OCI-M1 (cell line): ENCODE data around the gene CTDSPL.
"Not testable (repeated sequence)": the region's sequence is repeated elsewhere in the genome, so short reads cannot be mapped to it uniquely, and the experiment has no call there.

Experiments used
- DNase-seq: peaks from one replicate; lab custom pipeline; 2025; lab: John Stamatoyannopoulos, UW

CTDSPL gene

DNA sequence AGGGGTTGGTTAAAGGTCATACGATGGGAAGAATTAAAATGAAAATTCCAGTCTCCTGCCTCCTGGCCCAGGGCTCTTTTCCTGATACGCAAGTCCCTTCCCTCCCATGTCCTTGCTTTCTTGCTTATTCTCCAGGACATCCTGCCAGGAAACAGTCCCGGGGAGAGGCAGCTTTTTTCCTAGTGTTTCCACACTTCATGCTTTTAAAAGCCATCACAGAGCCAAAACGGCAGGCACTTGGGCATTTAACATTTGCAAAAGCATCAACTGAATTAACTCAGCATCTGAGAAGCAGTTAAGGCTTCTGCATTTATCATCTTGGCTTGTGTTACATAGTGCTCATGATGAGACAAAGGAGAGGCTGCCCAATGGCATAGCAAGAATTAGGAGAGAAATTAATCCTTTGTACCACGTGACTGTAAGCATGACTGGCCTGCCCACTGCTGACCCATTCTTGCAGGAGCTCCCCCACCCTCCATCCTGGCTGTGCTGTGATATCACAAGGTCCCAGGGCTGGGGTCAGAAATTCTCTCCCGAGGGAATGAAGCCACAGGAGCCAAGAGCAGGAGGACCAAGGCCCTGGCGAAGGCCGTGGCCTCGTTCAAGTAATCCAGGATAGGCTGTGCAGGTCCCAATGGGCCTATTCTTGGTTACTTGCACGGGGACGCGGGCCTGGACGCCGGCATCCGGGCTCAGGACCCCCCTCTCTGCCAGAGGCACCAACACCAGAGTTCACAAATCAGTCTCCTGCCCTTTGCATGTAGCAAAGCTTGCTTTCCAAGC lies 107.3 kb downstream of the CTDSPL start:
- DNase-seq, result no peak

- DNase-seq, result no peak
These were observed 108.0 kb downstream of the CTDSPL start for GRCh38 chr3:37969596-37970100.

- no peak for DNase-seq
These were observed 109.1 kb downstream of the CTDSPL start for GRCh38 chr3:37970802-37971201.

DNA sequence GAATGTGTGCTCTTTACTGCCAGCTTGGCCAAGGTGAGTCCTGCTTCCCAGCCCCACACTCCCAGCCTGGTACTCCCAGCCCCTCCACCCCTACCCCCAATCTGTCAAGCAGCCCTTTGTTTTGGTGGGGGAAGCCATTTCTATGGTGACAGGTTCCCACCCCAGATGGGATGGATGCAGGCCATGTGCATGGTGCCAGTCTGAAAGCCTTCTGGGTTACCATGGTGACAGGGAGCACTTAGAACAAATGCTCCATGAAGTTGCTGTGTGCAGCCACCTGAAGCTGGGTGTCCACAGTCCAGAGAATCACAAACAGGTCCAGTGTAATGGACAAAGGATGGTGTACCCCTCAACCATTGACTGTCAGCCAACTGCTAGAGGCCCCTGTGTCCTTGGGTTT lies 109.8 kb downstream of the CTDSPL start:
- no peak for DNase-seq

- not testable (repeated sequence) for DNase-seq
These were observed 110.4 kb downstream of the CTDSPL start for GRCh38 chr3:37972056-37972455.

DNA sequence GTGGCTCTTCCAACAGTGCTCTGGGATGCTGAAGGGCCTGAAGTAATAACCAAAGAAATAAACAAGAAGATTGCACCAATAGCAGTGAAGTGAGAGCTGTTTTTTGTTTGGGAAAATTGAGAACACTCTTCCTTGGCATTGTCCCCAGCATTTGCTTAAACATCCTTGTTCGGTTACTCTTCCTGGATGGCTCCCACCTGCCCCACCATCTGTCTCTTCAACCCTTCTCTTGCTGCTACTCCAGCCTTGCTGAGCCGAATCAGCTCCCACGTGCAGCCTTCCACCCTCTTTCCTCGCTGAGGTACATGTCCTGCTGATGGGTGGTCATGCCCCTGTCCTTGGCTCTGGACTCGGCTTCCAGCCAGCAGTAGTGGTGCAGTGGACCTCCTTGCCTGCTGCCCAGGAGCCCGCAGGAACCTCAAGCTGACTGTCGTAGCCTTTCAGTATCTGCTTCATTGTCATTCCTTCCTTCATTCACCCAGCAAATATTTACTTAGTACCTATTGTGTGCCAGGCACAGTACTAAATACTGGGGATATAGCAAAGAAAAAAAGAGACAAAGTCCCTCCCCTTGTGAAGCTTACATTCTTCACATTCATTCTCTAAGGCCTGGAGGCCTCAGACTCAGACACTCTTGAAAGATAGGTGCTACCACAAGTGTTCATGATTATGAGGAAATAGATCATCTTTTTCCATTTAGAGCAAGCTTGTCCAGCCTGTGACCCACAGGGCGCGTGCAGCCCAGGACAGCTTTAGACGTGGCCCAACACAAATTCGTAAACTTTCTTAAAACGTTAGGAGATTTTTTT lies 111.8 kb downstream of the CTDSPL start:
- no peak for DNase-seq

DNA sequence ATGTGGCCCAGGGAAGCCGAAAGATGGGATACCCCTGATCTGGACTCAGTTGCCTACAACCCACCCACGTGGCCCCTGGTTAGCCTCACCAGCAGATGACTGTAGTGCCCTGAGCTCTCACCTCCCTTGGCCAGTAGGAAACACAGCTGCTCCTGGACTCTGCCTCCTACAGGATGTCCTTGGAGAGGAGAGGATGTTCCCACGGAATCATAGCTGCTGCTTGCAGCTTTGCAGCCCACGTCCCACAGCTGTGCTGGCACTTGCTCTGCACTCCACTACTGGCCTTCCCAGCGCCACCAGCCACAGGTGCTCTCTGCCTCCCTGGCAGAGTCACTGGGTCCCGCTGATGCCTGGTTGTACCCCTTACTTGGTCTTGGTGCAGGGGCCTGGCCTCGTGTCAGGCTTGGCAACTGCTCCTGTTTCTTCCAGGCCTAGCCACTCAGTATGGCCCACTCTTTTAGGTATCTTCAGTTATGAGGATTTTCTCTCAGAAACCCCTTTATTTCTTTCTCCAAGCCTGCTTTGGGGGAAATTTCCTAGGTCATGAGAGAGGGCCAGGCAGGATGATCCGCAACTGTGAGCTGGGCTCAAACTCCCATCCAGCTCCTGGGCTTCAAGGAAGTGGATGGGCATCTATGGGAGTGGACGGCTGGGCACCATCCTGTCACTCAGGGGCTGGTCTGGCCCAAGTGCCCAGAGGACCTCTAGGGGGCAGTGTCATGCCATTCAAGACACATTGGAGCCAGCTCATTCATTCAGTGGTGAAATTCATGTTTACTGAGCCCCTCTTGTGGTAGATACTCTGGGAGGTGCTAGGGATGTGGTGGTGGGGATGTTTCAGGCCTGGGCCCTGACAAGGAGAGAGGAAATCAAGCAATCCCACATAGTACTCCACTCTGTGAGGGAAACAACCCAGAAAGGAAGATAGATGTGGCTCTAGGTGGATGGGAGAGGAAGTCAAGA lies 112.7 kb downstream of the CTDSPL start:
- peak; percentile 79 for DNase-seq

- no peak for DNase-seq
These were observed 118.1 kb downstream of the CTDSPL start for GRCh38 chr3:37979541-37980461.

GRCh38 chr3:37980462-37981347 lies 119.0 kb downstream of the CTDSPL start:
- no peak for DNase-seq

DNA sequence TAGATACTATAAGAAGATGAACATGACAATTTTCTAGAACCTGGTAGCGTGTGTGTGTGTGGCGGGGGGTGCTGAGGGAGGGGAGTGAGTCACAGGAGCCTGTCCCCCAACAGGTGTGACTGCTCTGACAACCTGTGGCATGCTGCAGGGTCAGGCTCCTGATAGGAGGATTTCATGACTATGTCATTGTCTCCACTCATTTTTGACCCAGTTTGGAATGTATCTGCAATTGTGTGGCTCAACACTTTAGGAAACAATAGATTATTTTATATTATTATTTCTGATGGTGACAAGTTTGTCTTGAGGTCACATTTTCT lies 119.6 kb downstream of the CTDSPL start:
- DNase-seq, result no peak

DNA sequence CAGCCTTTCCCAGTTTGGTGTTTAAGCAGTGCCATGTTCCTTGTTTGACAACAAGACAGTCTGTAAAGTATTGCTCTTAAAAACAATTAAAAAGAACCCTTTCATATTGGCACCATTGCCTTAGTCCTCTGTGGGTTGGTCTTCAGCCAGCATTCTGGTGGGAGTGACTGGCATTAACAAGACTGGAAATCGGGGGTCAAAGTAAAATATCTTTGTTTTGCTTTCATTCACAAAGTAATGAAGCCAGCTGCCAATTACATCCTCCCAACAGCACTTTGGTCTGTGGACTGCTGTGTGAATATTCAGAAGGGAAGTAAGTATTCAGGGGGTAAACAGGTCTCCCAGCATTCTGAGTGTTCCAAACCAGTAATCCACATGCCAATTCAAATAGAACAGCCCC lies 120.7 kb downstream of the CTDSPL start:
- DNase-seq, result no peak

GRCh38 chr3:37984051-37984450 lies 122.4 kb downstream of the CTDSPL start:
- no peak for DNase-seq

- DNase-seq, result no peak
These were observed 122.9 kb downstream of the CTDSPL start for GRCh38 chr3:37984596-37984995.

- no peak for DNase-seq
These were observed 124.1 kb downstream of the CTDSPL start for GRCh38 chr3:37985637-37986320.

GRCh38 chr3:37986479-37987314 lies 125.0 kb downstream of the CTDSPL start:
- DNase-seq, result no peak

- no peak for DNase-seq
These were observed 125.6 kb downstream of the CTDSPL start for GRCh38 chr3:37987315-37987697.

GRCh38 chr3:37987751-37988179 lies 126.1 kb downstream of the CTDSPL start:
- DNase-seq, result no peak

- not testable (repeated sequence) for DNase-seq
These were observed 126.7 kb downstream of the CTDSPL start for GRCh38 chr3:37988376-37988775.
